ENCODE results near the gene RPS8. TPM values are rescaled to one million over a fixed set of nuclear protein-coding genes. Genes with fewer than 3 reads are reported as not detected.
"Not testable (repeated sequence)": the region's sequence is repeated elsewhere in the genome, so short reads cannot be mapped to it uniquely, and the experiment has no call there.

RPS8 gene
- total RNA-seq, 1 donor from 2014 or later, result 1,343 TPM

GRCh38 chr1:44780583-44781121 lies 5.3 kb downstream of the RPS8 start:
- no peak for DNase-seq (ENCODE audit: low spot score)

- DNase-seq (ENCODE audit: low spot score), result no peak
These were observed 8.4 kb downstream of the RPS8 start for GRCh38 chr1:44783697-44784093.

GRCh38 chr1:44784094-44785028 lies 9.0 kb downstream of the RPS8 start:
- no peak for DNase-seq (ENCODE audit: low spot score)

GRCh38 chr1:44785029-44785380 lies 9.7 kb downstream of the RPS8 start:
- DNase-seq (ENCODE audit: low spot score), result no peak

GRCh38 chr1:44785501-44786137 lies 10.3 kb downstream of the RPS8 start:
- DNase-seq (ENCODE audit: low spot score), result no peak

- DNase-seq (ENCODE audit: low spot score), result peak; percentile 94
These were observed 10.9 kb downstream of the RPS8 start for GRCh38 chr1:44786138-44786840.

GRCh38 chr1:44786841-44787426 lies 11.6 kb downstream of the RPS8 start:
- no peak for DNase-seq (ENCODE audit: low spot score)

GRCh38 chr1:44787506-44787905 lies 12.2 kb downstream of the RPS8 start:
- no peak for DNase-seq (ENCODE audit: low spot score)

- DNase-seq (ENCODE audit: low spot score), result no peak
These were observed 12.9 kb downstream of the RPS8 start, which contains the start of gene BEST4 for GRCh38 chr1:44788120-44788860. TSS of gene BEST4 (minus strand) at chr1:44788170. CDS start at chr1:44787705, 465 bp downstream.

- no peak for DNase-seq (ENCODE audit: low spot score)
These were observed 15.8 kb downstream of the RPS8 start for GRCh38 chr1:44790968-44791801.

GRCh38 chr1:44792736-44793502 lies 17.6 kb downstream of the RPS8 start:
- no peak for DNase-seq (ENCODE audit: low spot score)

GRCh38 chr1:44797886-44798285 lies 22.5 kb downstream of the RPS8 start:
- DNase-seq (ENCODE audit: low spot score), result not testable (repeated sequence)

GRCh38 chr1:44798481-44799365 lies 23.4 kb downstream of the RPS8 start:
- DNase-seq (ENCODE audit: low spot score), result no peak

GRCh38 chr1:44799770-44800584 lies 24.6 kb downstream of the RPS8 start, which contains the start of gene PLK3:
TSS of gene PLK3 (plus strand) at chr1:44800377. CDS start at chr1:44800464, 87 bp downstream.
- peak; percentile 99 for DNase-seq (ENCODE audit: low spot score)

GRCh38 chr1:44801491-44802305 lies 26.4 kb downstream of the RPS8 start:
- DNase-seq (ENCODE audit: low spot score), result no peak

Measured in mesenteric fat pad (tissue), 1 donor.